GM18520 (cell line): ENCODE measurements around the gene PARS2.
A peak's percentile ranks its signal among the peaks of the same experiment; 100 is the strongest.

Experiments
- ATAC-seq: cut with Tn5 transposase; IDR thresholded peaks from one replicate; pipeline ENCODE4 v1.9.1; 2021; ENCODE audit not compliant: unreplicated experiment

PARS2 gene

DNA sequence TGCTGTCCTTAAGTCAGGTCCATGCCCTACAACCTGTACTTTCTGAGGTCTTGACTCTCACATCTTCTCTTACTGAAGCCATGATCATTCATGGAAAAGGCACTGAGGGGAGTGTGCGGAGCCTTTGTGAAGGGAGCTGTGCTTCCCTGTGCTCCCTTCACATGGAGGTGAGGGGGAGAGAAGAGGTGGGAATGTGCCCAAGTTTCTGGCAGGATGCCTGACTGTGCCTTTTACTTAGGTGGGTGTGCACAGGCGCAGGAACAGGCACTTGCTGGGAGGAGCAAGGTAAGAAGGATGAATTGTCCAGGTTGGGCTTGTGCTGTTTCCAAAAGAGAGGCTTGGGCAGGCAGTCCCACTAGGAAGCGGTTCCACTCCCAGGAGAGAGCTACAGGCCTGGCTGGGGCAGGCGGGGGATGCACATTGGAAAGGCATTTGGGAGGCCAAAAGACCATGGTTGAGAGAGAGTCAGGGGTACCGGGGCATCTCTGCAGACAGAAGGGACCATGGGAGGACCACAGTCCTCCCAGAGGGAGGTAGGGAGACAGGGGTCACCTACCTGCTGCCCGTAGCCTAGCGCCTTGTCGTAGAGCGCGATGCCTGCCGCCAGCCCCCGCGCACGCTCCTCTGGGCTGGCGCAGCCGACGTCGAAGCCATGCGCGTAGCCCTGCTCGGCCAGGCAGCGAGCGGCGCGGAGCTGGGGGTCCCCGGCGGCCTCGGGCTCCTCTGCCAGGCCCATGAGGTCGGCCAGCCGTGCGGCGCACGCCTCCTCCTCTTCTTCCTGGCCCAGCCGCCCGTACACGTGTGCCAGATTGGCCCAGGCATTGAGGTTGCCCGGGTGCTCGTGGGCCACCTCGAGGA is 35.9 kb upstream of the PARS2 start:
- ATAC-seq, result no peak

DNA sequence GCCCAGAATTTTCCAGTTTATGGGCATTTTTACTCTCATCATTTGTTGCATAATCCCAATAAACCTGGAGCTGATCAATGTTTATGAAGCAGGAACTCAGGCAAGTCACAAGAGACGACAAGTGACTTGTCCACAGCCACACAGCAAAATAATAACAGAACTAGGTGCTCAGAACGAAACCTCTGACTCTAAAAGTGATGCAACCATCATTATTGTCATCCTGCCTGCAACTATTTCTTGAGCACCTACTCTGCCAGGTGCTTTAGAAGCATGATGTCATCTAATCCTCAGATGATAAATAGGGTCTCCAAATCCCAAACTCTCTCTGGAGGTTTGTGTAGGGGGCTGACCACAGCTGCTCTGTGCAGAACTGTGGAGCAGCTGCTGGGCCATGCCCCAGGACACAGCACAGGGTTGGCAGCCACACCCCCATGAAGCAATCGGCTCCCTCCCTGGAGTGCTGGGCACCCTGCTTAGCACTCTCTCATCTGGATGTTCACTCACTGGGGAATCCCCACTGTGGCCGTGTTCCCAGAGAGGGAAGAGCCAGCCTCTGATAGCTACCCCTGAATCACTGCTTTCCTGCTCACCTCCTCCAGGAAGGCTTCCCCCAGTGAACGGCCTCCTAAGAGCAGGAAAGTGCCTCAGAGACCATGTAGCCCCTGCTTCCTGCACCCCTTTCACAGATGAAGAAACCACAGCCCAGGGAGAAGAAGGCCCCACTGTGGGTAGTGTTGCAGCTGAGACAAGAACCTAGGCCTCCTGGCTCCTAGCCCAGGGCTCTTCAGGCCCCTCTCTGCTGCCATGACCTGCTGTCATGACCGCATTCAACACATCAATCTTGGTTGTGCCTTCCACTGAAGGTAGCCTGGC is 34.7 kb upstream of the PARS2 start:
- peak; percentile 47 for ATAC-seq

DNA sequence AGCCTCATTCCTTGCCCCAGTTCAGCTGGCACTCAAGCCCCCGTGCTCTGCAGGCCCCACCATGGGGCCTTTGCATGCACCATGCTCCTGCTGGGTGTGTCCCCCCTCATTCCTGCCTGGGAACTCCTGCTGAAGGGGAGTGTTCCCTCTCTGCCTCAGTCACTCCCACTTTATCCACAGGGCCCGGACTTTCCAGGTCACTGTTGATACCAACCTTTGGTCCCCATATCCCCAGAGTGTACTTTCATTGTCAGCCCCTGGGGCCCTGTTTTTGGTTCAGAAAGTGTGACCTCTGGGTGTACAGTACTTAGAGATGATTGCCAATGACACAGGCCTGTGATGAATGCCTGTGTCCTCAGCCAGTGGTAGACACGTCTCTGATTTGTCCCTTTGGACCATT is 33.9 kb upstream of the PARS2 start:
- ATAC-seq, result no peak

DNA sequence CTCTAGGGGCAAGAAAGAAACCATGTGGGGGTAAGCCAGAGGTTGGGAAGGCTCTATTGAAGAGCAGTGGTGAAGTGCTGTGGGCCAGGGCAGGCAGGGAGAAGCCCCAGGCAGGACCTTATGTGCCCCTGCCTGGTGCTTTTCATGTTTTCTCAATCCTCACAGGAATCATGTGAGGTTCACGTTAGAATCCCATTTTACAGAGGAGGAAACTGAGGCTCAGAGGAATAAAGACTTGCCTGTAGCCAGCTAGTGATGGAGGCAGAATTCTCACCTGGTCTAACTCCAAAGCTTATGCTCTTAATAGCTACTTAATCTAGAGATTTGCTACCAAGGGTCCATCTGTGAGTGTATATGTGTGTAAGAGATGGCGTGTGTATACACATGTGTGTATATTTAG is 32.6 kb upstream of the PARS2 start:
- ATAC-seq, result no peak

DNA sequence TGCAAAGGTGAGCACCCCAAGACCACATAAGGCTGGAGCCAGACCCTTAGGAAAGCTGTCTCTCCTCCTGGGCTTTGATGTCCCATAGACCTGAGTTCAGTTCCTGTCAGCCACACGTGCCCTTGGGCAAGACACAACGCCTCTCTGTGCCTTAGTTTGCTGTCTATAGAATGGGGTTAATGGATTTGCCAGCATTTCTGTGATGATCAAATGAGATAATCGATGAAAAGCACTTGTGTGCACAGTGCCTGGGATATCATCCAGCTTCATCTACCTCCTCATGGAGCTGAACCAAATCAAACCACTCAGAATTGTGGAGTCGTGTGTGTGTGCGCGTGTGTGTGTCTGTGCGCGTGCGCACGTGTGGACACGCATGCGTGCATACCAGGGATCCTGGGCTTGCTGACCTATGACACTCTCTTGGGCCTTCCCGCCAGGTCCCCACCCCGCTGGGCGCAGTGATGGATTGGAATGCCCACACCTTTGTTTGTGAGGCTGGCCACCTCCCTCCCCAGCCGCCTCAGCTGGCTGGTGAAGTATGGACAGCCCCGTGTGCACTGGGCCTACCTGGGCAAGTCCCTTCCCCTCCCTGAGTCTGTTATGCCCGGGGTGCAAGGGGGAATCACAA is 31.6 kb upstream of the PARS2 start:
- ATAC-seq, result no peak

DNA sequence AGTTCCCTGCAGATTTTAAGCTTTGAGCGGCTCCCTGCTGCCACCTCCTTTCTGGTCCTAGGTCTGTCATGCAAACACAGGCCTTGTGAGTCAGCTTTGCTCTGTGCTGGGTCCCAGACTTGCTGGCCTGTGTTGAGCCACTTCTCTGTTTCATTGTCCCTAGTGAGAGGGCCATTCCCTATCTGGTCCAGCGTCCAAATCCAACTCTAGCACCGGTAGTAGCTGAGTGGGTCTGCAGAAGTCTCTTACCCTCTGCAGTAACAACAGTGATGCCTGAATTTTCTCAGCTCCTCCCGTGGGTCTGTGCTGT is 31.0 kb upstream of the PARS2 start:
- no peak for ATAC-seq

DNA sequence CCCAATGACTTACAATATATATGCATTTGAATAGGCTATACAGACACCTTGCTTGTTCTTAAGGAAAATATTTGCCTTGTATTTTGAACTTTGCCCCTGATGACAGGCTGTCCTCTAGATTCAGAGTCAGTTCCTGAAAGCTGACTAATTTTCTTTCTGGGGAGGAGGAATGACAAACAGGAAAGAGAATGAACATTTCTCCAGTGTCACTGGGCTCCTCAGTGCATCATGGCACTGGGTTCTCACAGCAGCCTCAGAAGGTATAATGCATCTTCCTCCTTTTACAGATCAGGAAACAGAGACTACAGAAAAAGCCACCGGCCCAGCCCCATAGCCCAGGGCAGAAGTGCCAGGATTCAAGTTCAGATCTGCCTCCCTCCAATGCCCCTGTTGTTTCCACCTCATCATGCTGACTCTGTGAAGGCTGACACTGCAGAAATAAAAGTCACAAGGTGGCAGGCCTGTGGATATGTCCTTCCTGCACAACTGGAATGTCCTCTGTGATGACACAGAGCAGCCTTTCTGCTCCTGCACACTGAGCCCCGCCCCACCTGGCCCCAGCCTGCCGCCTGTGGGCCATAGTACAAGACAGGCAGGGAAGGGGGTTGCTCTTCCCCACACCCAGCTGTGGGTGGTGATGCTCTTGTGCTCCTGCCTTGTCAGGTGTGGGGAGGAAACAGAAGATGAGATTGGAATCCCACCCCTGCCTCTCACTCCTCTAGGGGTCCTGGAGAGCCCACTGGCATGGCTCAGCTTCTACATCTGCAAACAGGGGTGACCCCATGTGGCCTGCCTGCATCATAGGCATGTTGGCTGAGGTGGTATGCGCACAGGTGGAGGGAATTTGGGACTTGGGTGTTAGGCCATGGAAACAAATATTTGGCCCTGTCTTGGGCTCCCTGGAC is 30.4 kb upstream of the PARS2 start:
- no peak for ATAC-seq

DNA sequence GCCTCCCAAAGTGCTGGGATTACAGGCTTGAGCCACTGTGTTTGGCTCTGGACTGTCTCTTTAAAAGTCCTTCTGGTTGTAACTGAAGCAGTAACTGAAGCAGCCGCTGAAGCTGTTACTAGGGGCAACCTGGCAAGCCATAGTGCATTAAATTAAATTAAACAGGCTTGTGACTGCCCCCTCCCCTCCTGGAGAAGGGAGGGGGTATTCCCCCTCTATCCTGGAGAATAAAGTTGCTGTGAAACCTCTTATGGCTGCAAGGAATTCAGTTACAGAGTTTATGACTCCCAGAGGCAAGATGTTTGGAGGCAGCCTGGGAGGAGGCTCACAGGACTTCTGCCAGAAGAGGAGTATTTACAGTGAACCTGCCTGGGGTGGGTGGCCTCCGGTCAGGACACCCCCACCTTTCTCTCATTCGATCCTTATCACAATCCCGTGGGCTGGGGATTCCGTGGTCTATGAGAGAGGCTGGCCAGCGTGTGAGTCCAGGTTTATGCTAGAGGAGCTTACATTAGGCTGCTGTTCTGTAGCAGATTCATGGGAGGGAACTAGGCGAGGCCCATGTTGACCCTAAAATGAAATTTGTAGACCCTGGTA is 28.5 kb upstream of the PARS2 start:
- no peak for ATAC-seq

DNA sequence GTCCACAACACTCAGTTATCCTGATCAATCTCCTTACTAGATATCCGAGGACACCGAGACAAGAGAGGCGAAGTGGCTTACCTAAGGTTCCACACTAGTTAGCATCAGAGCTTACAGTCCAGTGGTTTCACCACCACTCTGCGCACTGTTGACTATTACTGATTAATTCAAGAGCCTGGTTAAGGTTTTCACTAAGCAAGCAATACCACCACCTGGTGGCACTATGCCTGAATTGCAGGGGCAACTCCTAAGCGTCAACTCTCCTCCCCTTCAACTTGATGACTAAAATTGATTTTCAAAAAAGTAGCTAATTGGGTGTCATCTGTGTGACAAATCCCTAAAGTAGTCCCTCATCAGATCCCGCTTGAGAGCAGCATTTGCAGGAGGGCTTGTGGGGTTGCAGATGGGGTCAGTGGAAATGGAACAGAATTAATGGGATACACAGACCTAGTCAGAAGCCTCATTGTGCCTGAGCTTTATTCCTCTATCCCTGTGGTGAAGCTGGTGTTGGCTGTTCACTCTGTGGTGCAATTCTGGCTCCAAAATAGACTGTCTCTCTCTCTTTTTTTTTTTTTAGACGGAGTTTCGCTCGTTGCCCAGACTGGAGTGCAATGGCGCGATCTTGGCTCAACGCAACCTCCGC is 27.7 kb upstream of the PARS2 start:
- no peak for ATAC-seq

DNA sequence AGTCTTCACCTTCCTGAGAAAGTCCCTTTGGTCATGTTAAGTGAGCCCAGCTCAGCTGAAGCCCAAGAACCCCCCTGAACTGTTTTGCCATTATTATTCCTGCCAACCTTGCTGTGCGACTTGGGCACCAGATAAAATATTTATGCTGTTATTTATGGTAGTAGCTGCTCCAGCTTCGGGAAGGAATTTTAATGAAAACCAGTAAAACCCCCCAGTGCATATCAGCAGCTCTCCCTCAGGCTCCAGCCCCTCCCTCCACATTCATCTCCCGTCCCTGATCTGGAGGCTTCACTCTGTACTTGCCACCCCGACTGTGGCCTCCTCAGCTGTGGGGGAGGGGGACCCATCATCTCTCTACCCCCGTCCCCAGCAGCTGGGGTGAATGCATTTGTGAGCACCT is 24.1 kb upstream of the PARS2 start:
- no peak for ATAC-seq

DNA sequence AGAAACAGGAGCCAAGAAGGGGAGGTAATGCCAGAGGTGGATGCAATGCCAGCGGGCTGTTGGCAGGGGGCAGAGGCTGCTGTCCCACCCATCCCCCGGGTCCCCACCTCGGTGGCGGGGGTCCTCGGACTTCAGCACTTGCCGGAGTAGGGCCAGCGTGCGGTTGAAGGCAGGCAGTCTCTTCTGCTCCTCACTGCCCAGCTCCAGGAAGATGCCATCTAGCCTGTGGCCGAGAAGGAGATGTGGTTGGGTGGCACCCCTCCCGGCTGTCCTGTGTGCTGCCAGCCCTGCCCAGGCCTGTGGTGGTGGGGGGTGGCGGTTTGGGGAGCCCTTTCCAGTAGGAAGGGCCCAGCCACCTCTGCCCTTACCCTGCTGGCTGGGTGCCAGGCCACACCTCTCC is 23.3 kb upstream of the PARS2 start:
- ATAC-seq, result no peak

DNA sequence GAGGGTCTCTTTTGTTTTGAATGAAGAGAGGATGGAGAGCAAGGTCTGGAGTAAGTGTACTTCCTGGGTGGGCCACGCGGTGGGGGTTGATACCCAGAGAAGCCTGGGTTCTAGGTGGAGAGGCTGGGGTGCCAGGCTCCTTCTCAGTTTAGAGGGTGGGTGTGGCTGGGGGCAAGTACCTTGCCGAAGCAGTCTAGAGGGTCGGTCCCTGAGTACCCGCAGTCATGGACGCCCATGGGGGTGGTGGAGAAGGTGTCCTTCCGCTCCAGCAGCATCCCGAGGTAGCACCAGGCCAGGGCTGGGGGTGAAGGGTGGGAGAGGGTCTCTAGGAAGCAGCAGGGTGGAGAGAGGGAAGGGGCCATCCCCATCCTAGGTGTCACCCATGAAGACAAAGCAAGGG is 22.5 kb upstream of the PARS2 start:
- no peak for ATAC-seq

DNA sequence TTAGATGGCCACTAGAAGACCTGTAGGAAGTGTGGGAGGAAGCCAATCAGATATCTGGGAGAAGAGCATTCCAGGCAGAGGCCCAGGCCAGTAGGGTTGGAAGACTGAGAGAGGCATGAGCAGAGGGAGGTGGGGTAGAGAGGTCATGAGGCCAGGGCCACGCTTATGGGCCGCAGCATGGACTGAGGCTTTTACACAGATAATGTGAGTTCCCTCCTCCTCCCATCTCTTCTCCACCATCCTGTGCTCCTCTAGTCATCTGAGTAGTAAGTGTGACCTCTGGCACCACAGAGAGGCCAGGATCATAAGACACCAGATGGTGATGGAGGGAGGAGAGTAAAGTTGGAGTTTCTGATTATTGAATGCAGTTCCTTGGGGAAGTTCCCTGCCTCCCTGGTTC is 19.7 kb upstream of the PARS2 start:
- no peak for ATAC-seq

DNA sequence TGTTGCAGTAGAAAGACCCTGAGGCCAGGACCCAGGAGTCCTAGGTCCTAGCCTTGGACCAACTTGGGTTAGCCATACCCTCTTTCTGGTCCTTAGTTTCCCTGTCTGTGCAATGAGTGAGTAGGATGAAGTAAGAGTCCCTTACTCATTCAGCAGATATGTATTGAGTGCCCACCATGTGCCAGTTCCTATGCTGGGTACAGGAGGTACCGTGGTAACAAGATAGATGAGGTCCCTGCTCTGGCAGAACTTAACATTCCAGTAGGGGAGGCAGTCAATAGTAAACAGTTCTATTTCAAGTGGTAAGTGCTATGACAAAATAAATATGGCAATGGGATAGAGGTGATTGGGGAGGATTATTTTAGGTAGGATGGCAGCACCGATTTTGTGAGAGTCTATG is 18.3 kb upstream of the PARS2 start:
- ATAC-seq, result no peak

DNA sequence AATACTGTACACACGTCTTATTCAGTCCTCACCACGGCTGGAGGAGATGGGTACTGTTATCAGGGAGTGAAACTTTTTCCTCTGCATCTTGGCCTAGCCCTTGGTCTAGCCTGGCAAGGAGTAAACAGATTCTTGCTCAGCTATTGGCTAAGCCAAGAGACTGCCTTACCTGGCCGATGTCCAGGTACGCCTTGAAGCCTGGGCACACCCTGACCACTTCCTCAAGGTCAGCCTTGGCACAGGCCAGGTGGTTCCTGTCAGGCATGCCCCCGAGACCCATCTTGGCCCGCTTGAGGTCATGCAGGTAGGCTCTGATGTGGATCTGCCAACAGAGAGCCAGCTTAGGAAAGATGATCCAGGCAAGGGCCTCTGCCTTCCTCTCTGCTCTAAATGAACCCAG is 17.8 kb upstream of the PARS2 start:
- ATAC-seq, result no peak

DNA sequence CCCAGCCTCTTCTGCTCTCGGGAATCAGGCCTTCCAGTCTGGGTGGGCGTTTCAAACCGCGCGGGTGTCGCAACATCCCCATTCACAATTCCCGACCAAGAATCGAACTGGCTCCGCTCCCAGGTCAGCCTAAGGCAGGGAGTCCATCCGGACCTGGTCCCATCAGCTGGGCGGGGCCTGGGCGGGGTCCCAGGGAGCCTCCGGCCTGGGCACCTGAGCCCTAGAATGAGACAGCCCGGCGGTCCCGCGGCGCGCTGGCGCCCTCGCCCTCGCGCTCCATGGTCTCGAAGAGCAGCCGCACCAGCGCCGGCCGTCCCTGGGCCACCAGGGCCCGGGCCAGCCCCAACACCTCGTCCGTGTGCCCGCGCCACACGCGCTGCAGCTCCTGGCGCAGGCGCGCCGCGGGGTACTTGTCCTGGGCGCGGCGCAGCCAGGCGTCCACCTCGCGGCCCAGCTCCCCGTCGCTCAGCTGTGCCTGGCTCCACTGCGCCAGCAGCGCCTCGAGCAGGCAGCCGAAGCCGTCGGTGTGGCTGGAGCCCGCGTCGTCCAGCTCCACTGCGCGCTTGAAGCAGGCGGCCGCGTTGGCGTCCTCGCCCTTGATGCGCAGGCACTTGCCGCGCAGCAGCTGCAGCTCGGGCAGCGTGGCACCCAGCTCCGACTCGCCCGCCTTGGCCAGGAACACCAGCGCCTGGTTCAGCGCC is 16.9 kb upstream of the PARS2 start:
- ATAC-seq, result no peak

DNA sequence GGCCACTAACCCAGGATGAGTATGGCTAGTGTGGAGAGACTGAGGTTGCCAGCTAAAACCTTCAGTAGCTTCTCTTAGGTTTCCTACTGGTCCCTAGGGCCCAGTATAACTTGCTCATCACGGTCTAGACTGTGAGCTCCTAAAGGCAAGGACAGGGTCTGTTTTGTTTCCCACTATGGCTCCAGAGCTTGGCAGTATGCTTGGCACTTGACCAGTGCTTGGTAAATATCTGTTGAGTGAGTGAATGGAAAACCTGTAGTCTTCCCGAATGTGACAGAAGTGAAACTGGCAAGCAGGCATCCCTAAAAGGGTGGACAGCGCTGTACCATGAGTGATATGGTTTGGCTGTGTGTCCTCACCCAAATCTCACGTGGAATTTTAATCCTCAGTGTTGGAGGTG is 13.1 kb upstream of the PARS2 start:
- no peak for ATAC-seq

DNA sequence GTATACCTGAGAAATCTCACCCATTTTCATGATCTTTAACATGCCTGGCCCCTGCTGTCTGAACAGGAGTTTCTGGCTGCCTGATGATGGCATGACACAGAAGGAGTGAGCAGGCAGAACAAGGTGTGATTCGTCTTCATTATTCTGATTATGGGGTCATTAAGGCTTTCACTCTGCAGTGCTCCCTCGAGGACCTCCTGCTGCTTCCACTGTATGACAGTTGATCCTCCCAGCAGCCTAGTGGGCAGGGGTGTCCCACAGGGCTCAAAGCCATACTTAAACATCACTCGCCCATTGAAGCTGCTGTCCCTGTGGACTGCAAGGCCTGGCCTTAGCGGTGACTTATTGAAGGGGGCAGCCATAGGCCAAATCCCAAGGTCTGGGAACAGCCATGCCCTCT is 12.7 kb upstream of the PARS2 start:
- no peak for ATAC-seq
